Limb (tissue), 2 donors: ENCODE measurements around the gene ATOSB.
"Not testable (repeated sequence)": the region's sequence is repeated elsewhere in the genome, so short reads cannot be mapped to it uniquely, and the experiment has no call there.

Experiments
- DNase-seq, 2 donors: peaks; one replicate each; pipeline ENCODE4 v3.0.0-alpha.2; 2016; ENCODE audit errors: extremely low spot score in 2 of 2

The ATOSB gene

GRCh38 chr9:35115680-35116538 is at the start of gene ATOSB:
Gene ATOSB, minus strand, starts transcription at chr9:35115862. Its CDS starts 7,588 bp downstream, at chr9:35108274.
- DNase-seq, result peak; percentile 95 to 99

GRCh38 chr9:35164711-35165110 is 49.0 kb upstream of the ATOSB start:
- DNase-seq, result no peak

- DNase-seq, result no peak
Measured at GRCh38 chr9:35163413-35163812, 47.8 kb upstream of the ATOSB start.

- DNase-seq, result no peak
Measured at GRCh38 chr9:35162605-35163315, 47.1 kb upstream of the ATOSB start.

GRCh38 chr9:35161713-35162604 is 46.3 kb upstream of the ATOSB start, which contains the start of gene UNC13B:
Gene UNC13B, plus strand, starts transcription at chr9:35162009. Its CDS starts 275 bp downstream, at chr9:35162284.
- DNase-seq, result peak; percentile 94 to 97

- no peak for DNase-seq
Measured at GRCh38 chr9:35158501-35159280, 43.0 kb upstream of the ATOSB start.

GRCh38 chr9:35157836-35158235 is 42.2 kb upstream of the ATOSB start:
- DNase-seq, result not testable (repeated sequence)

- no peak for DNase-seq
Measured at GRCh38 chr9:35156781-35157180, 41.1 kb upstream of the ATOSB start.

- DNase-seq, result no peak
Measured at GRCh38 chr9:35152926-35153325, 37.3 kb upstream of the ATOSB start.

- not testable (repeated sequence) for DNase-seq
Measured at GRCh38 chr9:35147941-35148563, 32.4 kb upstream of the ATOSB start.

GRCh38 chr9:35142037-35142436 is 26.4 kb upstream of the ATOSB start:
- no peak for DNase-seq

- no peak for DNase-seq
Measured at GRCh38 chr9:35140093-35140492, 24.4 kb upstream of the ATOSB start.

- DNase-seq, result no peak
Measured at GRCh38 chr9:35136866-35137265, 21.2 kb upstream of the ATOSB start.

GRCh38 chr9:35135988-35136387 is 20.3 kb upstream of the ATOSB start:
- no peak for DNase-seq

- no peak for DNase-seq
Measured at GRCh38 chr9:35134920-35135319, 19.3 kb upstream of the ATOSB start.

- DNase-seq, result peak; percentile 90 to 96
Measured at GRCh38 chr9:35116898-35117551, 1.4 kb upstream of the ATOSB start.

GRCh38 chr9:35116539-35116897 is 856 bp upstream of the ATOSB start:
- DNase-seq, result no peak

- peak; percentile 7 to 65 for DNase-seq
Measured at GRCh38 chr9:35114840-35115628, 628 bp downstream of the ATOSB start.
